B cell (primary cell): ENCODE results near the gene RCC1. TPM values are rescaled to one million over a fixed set of nuclear protein-coding genes. Genes with fewer than 3 reads are reported as not detected.

Experiments
- ATAC-seq: fragments of 200-7000 bp; cut with Tn5 transposase; one replicate; pipeline ENCODE4 v1.10.0; 2021; ENCODE audit warnings: low read depth, mild to moderate bottlenecking, moderate number of reproducible peaks, moderate library complexity
- CTCF ChIA-PET: fragments of 350-600 bp; sonication (Branson Sonifier 250); formaldehyde crosslinking; loops from one replicate; lab custom pipeline; 2021; ENCODE audit warnings: antibody characterized with exemption, inconsistent platforms; lab: Charles Lee
- POLR2A ChIA-PET: fragments of 350-600 bp; sonication (Branson Sonifier 250); formaldehyde crosslinking; loops from one replicate; lab custom pipeline; 2021; ENCODE audit warnings: antibody characterized with exemption; lab: Charles Lee
- DNase-seq: peaks from one replicate; pipeline ENCODE4 v3.0.0; 2013
- H2AFZ ChIP-seq: 2 replicates; pipeline ENCODE4 v1.6.1; 2012; ENCODE audit warnings: mild to moderate bottlenecking, low read depth, low read length; ENCODE audit not compliant: insufficient read depth, poor library complexity, severe bottlenecking
- H3K27ac ChIP-seq, 2 donors: 1 replicate in 1 of 2; 2 replicates in 1 of 2; pipeline ENCODE4 v1.5.1; 2012 to 2013; ENCODE audit warnings: low read length in 2 of 2, mild to moderate bottlenecking in 2 of 2, moderate library complexity in 1 of 2
- H3K27me3 ChIP-seq, 4 experiments: fragments of 200-600 bp in 1 of 4; sonication (generic) in 1 of 4; replicated peaks in 1 of 4; 1 replicate in 2 of 4; 2 replicates in 2 of 4; pipeline versions ENCODE4 v1.6.1 to v1.7.0; 2013 to 2016; ENCODE audit warnings: low read length in 3 of 4, mild to moderate bottlenecking in 2 of 4, mixed read lengths in 1 of 4, moderate library complexity in 1 of 4; ENCODE audit not compliant: insufficient read depth in 4 of 4, control insufficient read depth in 3 of 4; ENCODE audit errors: control extremely low read depth in 1 of 4
- H3K36me3 ChIP-seq, 2 experiments: replicated peaks in 1 of 2; 1 replicate in 1 of 2; 2 replicates in 1 of 2; pipeline versions ENCODE4 v1.6.1 to v1.7.1; 2013; ENCODE audit warnings: low read length in 1 of 2; ENCODE audit not compliant: insufficient read depth in 2 of 2, control insufficient read depth in 1 of 2; ENCODE audit errors: control extremely low read depth in 1 of 2, extremely low read depth in 1 of 2
- H3K4me1 ChIP-seq, 2 donors: fragments of 200-600 bp in 1 of 2; sonication (generic) in 1 of 2; 1 replicate in 1 of 2; 2 replicates in 1 of 2; pipeline versions ENCODE4 v1.5.1 to v1.6.1; 2013 to 2017; ENCODE audit warnings: low read length in 2 of 2; ENCODE audit not compliant: control insufficient read depth in 2 of 2, insufficient read depth in 2 of 2
- H3K4me2 ChIP-seq: replicated peaks from 2 replicates; pipeline ENCODE3; 2012; ENCODE audit warnings: mild to moderate bottlenecking, low read depth, low read length; ENCODE audit not compliant: poor library complexity, severe bottlenecking
- H3K4me3 ChIP-seq, 5 experiments: fragments of 200-600 bp in 1 of 5; sonication (generic) in 1 of 5; 1 replicate in 3 of 5; 2 replicates in 2 of 5; pipeline versions ENCODE4 v1.5.1 to v1.7.0; 2011 to 2016; ENCODE audit warnings: low read length in 4 of 5, mild to moderate bottlenecking in 4 of 5, low read depth in 2 of 5, control low read depth in 1 of 5, moderate library complexity in 1 of 5; ENCODE audit not compliant: insufficient read depth in 1 of 5; ENCODE audit errors: control extremely low read depth in 1 of 5, extremely low read depth in 1 of 5
- H3K79me2 ChIP-seq: fragments of 200-600 bp; sonication (generic); one replicate; pipeline ENCODE4 v1.6.0; 2016; ENCODE audit warnings: low read length; ENCODE audit not compliant: control insufficient read depth, insufficient read depth
- H3K9ac ChIP-seq: fragments of 200-600 bp; sonication (generic); 2 replicates; pipeline ENCODE4 v1.6.1; 2017; ENCODE audit warnings: mild to moderate bottlenecking, low read length, moderate library complexity
- H3K9me3 ChIP-seq, 3 donors: one replicate each; pipeline versions ENCODE4 v1.6.1 to v1.7.1; 2013; ENCODE audit warnings: low read length in 2 of 3; ENCODE audit not compliant: control insufficient read depth in 2 of 3, insufficient read depth in 1 of 3; ENCODE audit errors: control extremely low read depth in 1 of 3
- H4K20me1 ChIP-seq: 2 replicates; pipeline ENCODE4 v1.6.0; 2012; ENCODE audit warnings: mild to moderate bottlenecking, low read length; ENCODE audit not compliant: insufficient read depth, control insufficient read depth, poor library complexity, severe bottlenecking
- H3K27ac Mint-ChIP-seq: one replicate; pipeline ENCODE4 v1.8.0; 2021; ENCODE audit warnings: mixed read lengths
- H3K27me3 Mint-ChIP-seq: one replicate; pipeline ENCODE4 v1.8.0; 2021; ENCODE audit warnings: mixed read lengths
- H3K4me1 Mint-ChIP-seq: one replicate; pipeline ENCODE4 v1.8.0; 2021; ENCODE audit warnings: mixed read lengths
- H3K4me3 Mint-ChIP-seq: one replicate; pipeline ENCODE4 v1.8.0; 2021; ENCODE audit warnings: mixed read lengths
- H3K9me3 Mint-ChIP-seq: one replicate; pipeline ENCODE4 v1.8.0; 2022; ENCODE audit warnings: mixed read lengths; ENCODE audit not compliant: insufficient read depth
- EZH2 ChIP-seq: IDR thresholded peaks from 2 replicates; pipeline ENCODE4 v1.6.1; 2012; ENCODE audit warnings: borderline replicate concordance, low read depth, mild to moderate bottlenecking, moderate library complexity, low read length; ENCODE audit not compliant: insufficient read depth, poor library complexity, severe bottlenecking
- WGBS: methylation state at CpG from one replicate; pipeline ENCODE4 v1.1.5; 2013; ENCODE audit warnings: missing lambda C conversion rate; ENCODE audit not compliant: insufficient coverage; 5-methylcytosine and 5-hydroxymethylcytosine counted together
- intact Hi-C: fragments of 100-400 bp; cut with micrococcal nuclease; formaldehyde crosslinking; loops from one replicate; pipeline ENCODE4 v1.10.0; 2022
- polyA plus RNA-seq: library from polyadenylated mRNA; depleted of rRNA; stranded (reverse); fragments of >200 nt; gene quantifications from 2 replicates; pipeline ENCODE4 v1.2.3, GENCODE V29; 2012
- total RNA-seq, 2 donors: library from RNA; stranded (reverse); fragments of 120-200 nt in 1 of 2; gene quantifications; 1 replicate in 1 of 2; 2 replicates in 1 of 2; pipeline versions ENCODE4 v1.2.3 to v1.2.4, GENCODE V29; 2013 to 2022
- TF ChIP-seq, protein P1 (sequence below): fragments of 200-600 bp; IDR thresholded peaks from one replicate; pipeline ENCODE4 v1.8.0; 2022; ENCODE audit warnings: antibody characterized with exemption, mild to moderate bottlenecking

RCC1 gene
- total and polyA plus RNA-seq, 2 donors (not counting 1 experiment from before 2014, with no cell fraction given) = 9.7 to 17.5 TPM

GRCh38 chr1:28518745-28519341 is 13.0 kb downstream of the RCC1 start:
- Mint-ChIP-seq H3K27me3 (no peaks in the 10 kb centered on the region), H3K9me3 (no peaks in the 10 kb centered on the region), H3K4me1 (peaks cover 30% of the 10 kb centered on the region), H3K4me3 (peak overlapping the region; percentile 89), H3K27ac (peak overlapping the region; percentile 84)
- Histone ChIP-seq H3K27me3 (no peaks in the 10 kb centered on the region), H3K79me2 (peaks cover 47% of the 10 kb centered on the region), H3K4me1 (peaks cover 11 to 15% of the 10 kb centered on the region in 2 donors), H4K20me1 (peaks cover 3% of the 10 kb centered on the region), H3K27ac (peak overlapping the region in 1 of 2 donors; percentile 23), H3K36me3 (peaks cover 0 to 8% of the 10 kb centered on the region in 2 experiments), H3K4me2 (peak overlapping the region; percentile 89), H3K9me3 (no peaks in the 10 kb centered on the region), H3K4me3 (peak overlapping the region; percentile 49 to 68 (median 55)), H2AFZ (peak overlapping the region; percentile 83), H3K9ac (peak overlapping the region; percentile 62)
- ChIA-PET CTCF (interaction anchor here (0.7 to 4.3 kb wide), 7 partner anchors 12 to 359 kb away, joined by 3 to 49 read pairs (median 11); partner anchors contain the start of genes RCC1 and TRNAU1AP), POLR2A (interaction anchor here (1.0 kb wide), 1 partner anchor 12 kb away, joined by 3 read pairs; no protein-coding TSS in a partner anchor)
- intact Hi-C loops = loop anchor here (1.0 to 5.0 kb wide), 6 partner anchors 13 to 358 kb away; partner anchors contain the start of genes RCC1 and TRNAU1AP
- WGBS = 12% methylated on average over 17 of the region's 21 CpGs
- no peak for ATAC-seq
- no peak for DNase-seq
- TF ChIP-seq, protein P1, sequence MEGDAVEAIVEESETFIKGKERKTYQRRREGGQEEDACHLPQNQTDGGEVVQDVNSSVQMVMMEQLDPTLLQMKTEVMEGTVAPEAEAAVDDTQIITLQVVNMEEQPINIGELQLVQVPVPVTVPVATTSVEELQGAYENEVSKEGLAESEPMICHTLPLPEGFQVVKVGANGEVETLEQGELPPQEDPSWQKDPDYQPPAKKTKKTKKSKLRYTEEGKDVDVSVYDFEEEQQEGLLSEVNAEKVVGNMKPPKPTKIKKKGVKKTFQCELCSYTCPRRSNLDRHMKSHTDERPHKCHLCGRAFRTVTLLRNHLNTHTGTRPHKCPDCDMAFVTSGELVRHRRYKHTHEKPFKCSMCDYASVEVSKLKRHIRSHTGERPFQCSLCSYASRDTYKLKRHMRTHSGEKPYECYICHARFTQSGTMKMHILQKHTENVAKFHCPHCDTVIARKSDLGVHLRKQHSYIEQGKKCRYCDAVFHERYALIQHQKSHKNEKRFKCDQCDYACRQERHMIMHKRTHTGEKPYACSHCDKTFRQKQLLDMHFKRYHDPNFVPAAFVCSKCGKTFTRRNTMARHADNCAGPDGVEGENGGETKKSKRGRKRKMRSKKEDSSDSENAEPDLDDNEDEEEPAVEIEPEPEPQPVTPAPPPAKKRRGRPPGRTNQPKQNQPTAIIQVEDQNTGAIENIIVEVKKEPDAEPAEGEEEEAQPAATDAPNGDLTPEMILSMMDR = no peak
- no peak for TF ChIP-seq EZH2
